ENCODE measurements around the gene HJURP.

DNA sequence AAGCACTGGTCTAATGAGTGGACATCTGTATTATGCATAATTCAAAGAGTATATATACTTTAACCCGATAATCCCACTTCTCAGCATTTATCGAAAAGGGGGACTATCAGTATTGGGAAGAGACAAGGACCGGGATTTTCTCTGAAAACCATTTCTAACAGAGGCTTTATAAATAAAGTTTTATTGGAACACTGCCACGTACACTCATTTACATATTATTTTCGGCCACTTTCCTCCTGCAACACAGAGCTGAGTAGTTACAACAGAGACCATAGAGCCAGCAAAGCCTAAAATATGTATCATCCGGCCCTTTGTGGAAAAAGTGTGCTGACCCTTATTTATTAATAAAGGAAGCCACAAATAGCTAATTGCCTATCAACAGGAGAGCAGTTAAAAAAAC is 3.2 kb downstream of the HJURP start:
- TF ChIP-seq, protein P1, sequence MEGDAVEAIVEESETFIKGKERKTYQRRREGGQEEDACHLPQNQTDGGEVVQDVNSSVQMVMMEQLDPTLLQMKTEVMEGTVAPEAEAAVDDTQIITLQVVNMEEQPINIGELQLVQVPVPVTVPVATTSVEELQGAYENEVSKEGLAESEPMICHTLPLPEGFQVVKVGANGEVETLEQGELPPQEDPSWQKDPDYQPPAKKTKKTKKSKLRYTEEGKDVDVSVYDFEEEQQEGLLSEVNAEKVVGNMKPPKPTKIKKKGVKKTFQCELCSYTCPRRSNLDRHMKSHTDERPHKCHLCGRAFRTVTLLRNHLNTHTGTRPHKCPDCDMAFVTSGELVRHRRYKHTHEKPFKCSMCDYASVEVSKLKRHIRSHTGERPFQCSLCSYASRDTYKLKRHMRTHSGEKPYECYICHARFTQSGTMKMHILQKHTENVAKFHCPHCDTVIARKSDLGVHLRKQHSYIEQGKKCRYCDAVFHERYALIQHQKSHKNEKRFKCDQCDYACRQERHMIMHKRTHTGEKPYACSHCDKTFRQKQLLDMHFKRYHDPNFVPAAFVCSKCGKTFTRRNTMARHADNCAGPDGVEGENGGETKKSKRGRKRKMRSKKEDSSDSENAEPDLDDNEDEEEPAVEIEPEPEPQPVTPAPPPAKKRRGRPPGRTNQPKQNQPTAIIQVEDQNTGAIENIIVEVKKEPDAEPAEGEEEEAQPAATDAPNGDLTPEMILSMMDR (conservative IDR thresholded peaks at IDR 0.05; ENCODE audit: low read length), result no peak
- no peak for TF ChIP-seq EZH2phosphoT487 (IDR thresholded peaks at IDR 0.05; ENCODE audit: borderline replicate concordance)
